Measurements from ENCODE around the gene CYBA. TPM values are rescaled to one million over a fixed set of nuclear protein-coding genes. Genes with fewer than 3 reads are reported as not detected.

CYBA gene
- total and polyA plus RNA-seq, 10 of the 15 experiments (the other 5 are each of a cell fraction or from before 2014, with no cell fraction given) = 0.55 to 598 (median 258) TPM

DNA sequence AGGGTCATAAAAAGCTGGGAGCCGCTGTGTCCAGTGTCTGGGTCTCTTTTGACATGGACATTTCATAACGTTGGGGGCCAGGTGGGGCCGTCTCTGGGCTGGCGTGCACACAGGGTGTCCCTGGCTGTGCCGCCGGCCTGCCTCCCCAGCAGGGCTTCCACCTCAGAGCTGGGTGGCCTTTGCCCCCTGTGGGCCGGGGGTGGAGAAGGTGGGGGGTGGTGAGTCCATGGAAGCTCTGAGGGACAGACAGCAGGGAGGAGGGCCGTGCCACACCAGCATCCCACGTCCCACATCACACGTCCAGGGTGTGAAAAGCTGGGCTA is 36.4 kb upstream of the CYBA start:
- no peaks in the 10 kb centered on the region; a peak in 1 of 4 replicates for H3K27me3 ChIP-seq (replicated peaks in 1 of 2; ENCODE audit: control insufficient read depth in 2 of 2, insufficient read depth in 2 of 2, low read length in 1 of 2)
- H4K20me1 ChIP-seq (ENCODE audit: control insufficient read depth, insufficient read depth) = no peaks in the 10 kb centered on the region
- no peak overlapping the region for H2AFZ ChIP-seq (ENCODE audit: control insufficient read depth, low read depth, low read length)
- DNase-seq (ENCODE audit: low read depth, low spot score) = no peak
- no peaks in the 10 kb centered on the region for H3K36me3 ChIP-seq (ENCODE audit: control insufficient read depth in 2 of 2, insufficient read depth in 2 of 2, low read length in 1 of 2)
- peaks cover 33% of the 10 kb centered on the region for H3K4me1 ChIP-seq (ENCODE audit: control insufficient read depth, insufficient read depth, low read length)
- no peak overlapping the region for H3K9ac ChIP-seq (ENCODE audit: control insufficient read depth, insufficient read depth, low read length)
- no peak for ATAC-seq
- no peaks in the 10 kb centered on the region for H3K9me3 ChIP-seq (replicated peaks; ENCODE audit: control insufficient read depth, insufficient read depth, low read length)
- no peak overlapping the region for H3K27ac ChIP-seq (ENCODE audit: control insufficient read depth, insufficient read depth)
- H3K79me2 ChIP-seq (ENCODE audit: control insufficient read depth, insufficient read depth, low read length) = no peaks in the 10 kb centered on the region
- WGBS (ENCODE audit: insufficient coverage, insufficient replicate concordance, low lambda C conversion rate, missing lambda C conversion rate) = 56% methylated on average over 10 of the region's 10 CpGs
- ChIA-PET CTCF (interaction anchor here (1.1 to 2.0 kb wide), 5 partner anchors 14 to 50 kb away, joined by 3 to 7 read pairs (median 4); no protein-coding TSS in a partner anchor), SMC1A (ENCODE audit: uncharacterized antibody, unreplicated experiment) (interaction anchor here (1.0 to 1.3 kb wide), 2 partner anchors 14 to 22 kb away, joined by 3 to 7 read pairs; no protein-coding TSS in a partner anchor), RAD21 (ENCODE audit: unreplicated experiment) (no interaction called here), POLR2A (interaction anchor here (0.8 to 1.5 kb wide), 3 partner anchors 10 to 24 kb away, joined by 4 read pairs; partner anchors contain the start of gene MVD)
- H3K4me2 ChIP-seq (ENCODE audit: control insufficient read depth, insufficient read depth) = no peak overlapping the region
- in situ Hi-C loops (cut with MboI) = no loop called here
- TF ChIP-seq ZBTB4 (CRISPR knock-in tag; IDR thresholded peaks at IDR 0.05) (no peak), RB1 (IDR thresholded peaks at IDR 0.05; ENCODE audit: borderline replicate concordance) (no peak), ZBTB11 (CRISPR knock-in tag; IDR thresholded peaks at IDR 0.05) (no peak)
- BruUV-seq (replicated peaks) = no TSS peak
- FAIRE-seq = no peak
- no peak overlapping the region for H3K4me3 ChIP-seq
- intact Hi-C loops (cut with micrococcal nuclease; ENCODE audit: unreplicated experiment) = no loop called here

Measured in GM12878 (cell line).